ENCODE measurements around the gene DNAI7. TPM values are rescaled to one million over a fixed set of nuclear protein-coding genes. Genes with fewer than 3 reads are reported as not detected.

DNAI7 gene
- total RNA-seq, 1 experiment from 2014 or later: not detected

DNA sequence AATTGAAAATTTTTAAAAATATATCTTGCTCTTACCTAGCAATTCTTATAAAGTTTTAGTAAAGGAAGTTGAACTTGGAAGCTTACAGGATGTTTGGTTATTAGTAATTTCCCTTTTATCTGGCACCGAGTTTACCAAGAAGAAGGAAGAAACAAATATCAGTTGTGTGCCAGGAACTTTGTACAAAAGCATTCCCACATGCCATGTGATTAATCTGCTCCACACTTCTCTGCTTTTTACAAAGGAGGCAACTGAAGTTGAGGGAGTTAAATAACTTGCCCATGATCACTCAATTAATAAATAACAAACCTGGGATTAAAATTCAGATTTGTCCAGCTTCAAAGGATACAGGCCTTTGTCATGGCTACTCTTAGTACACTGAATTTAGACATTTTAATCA lies 123.6 kb downstream of the DNAI7 start:
- Histone ChIP-seq H3K27ac (ENCODE audit: low read length) (no peak overlapping the region), H3K36me3 (ENCODE audit: low read depth, low read length) (no peaks in the 10 kb centered on the region), H3K4me3 (ENCODE audit: low read length) (no peak overlapping the region), H3K27me3 (ENCODE audit: low read length) (peaks cover 6% of the 10 kb centered on the region; the same call in 1 of the 2 replicates), H4K20me1 (ENCODE audit: low read length) (no peaks in the 10 kb centered on the region), H3K9me3 (ENCODE audit: low read length) (no peaks in the 10 kb centered on the region), H3K4me2 (ENCODE audit: low read length) (no peak overlapping the region), H3F3A (ENCODE audit: low read length, unreplicated experiment) (no peaks in the 10 kb centered on the region), H3K79me2 (ENCODE audit: low read length) (no peaks in the 10 kb centered on the region), H2AFZ (ENCODE audit: low read length) (no peak overlapping the region), H3K4me1 (ENCODE audit: insufficient read depth, low read length) (no peaks in the 10 kb centered on the region), H3K9me2 (replicated peaks; ENCODE audit: low read length) (no peaks in the 10 kb centered on the region), H3K9ac (ENCODE audit: low read length) (no peak overlapping the region)
- no TSS peak for BruUV-seq (replicated peaks)
- TF ChIP-seq EZH2 (IDR thresholded peaks at IDR 0.05; ENCODE audit: low read length, unreplicated experiment) (no peak), EZH2phosphoT487 (IDR thresholded peaks at IDR 0.05; ENCODE audit: borderline replicate concordance, low read length) (no peak)
- TF ChIP-seq, protein P1, sequence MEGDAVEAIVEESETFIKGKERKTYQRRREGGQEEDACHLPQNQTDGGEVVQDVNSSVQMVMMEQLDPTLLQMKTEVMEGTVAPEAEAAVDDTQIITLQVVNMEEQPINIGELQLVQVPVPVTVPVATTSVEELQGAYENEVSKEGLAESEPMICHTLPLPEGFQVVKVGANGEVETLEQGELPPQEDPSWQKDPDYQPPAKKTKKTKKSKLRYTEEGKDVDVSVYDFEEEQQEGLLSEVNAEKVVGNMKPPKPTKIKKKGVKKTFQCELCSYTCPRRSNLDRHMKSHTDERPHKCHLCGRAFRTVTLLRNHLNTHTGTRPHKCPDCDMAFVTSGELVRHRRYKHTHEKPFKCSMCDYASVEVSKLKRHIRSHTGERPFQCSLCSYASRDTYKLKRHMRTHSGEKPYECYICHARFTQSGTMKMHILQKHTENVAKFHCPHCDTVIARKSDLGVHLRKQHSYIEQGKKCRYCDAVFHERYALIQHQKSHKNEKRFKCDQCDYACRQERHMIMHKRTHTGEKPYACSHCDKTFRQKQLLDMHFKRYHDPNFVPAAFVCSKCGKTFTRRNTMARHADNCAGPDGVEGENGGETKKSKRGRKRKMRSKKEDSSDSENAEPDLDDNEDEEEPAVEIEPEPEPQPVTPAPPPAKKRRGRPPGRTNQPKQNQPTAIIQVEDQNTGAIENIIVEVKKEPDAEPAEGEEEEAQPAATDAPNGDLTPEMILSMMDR (conservative IDR thresholded peaks at IDR 0.05; ENCODE audit: low read depth, low read length): no peak
- POLR2A ChIA-PET (ENCODE audit: unreplicated experiment): no interaction called here
- ATAC-seq: no peak
- DNase-seq: no peak
- intact Hi-C loops (cut with micrococcal nuclease): no loop called here
- CTCF ChIA-PET: no interaction called here

DNA sequence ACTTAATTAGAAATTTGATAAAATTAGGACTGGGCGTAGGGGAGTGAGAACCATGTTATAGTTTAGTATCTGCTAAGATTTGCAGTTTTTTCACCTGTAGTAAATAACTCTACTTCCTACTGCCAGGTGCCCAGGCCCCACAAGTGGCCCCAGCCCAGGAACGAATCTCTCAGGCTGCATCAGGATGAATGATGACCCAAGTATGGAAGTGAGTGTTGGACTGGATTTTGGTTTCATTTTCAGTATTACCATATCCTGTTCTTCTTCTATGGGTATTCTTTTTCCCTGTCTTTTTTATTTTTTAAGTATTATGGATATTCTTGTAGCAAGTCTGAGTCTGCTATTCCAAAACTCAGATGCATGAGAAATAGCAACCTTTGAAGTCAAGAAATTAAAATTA lies 125.7 kb downstream of the DNAI7 start:
- Histone ChIP-seq H3K27me3 (ENCODE audit: low read length) (peaks cover 19% of the 10 kb centered on the region), H2AFZ (ENCODE audit: low read length) (no peak overlapping the region), H4K20me1 (ENCODE audit: low read length) (no peaks in the 10 kb centered on the region), H3K36me3 (ENCODE audit: low read depth, low read length) (no peaks in the 10 kb centered on the region), H3K4me1 (ENCODE audit: insufficient read depth, low read length) (no peaks in the 10 kb centered on the region), H3F3A (ENCODE audit: low read length, unreplicated experiment) (no peaks in the 10 kb centered on the region), H3K4me2 (ENCODE audit: low read length) (no peak overlapping the region), H3K4me3 (ENCODE audit: low read length) (no peak overlapping the region), H3K9me3 (ENCODE audit: low read length) (no peaks in the 10 kb centered on the region), H3K9me2 (replicated peaks; ENCODE audit: low read length) (no peaks in the 10 kb centered on the region), H3K79me2 (ENCODE audit: low read length) (no peaks in the 10 kb centered on the region), H3K27ac (ENCODE audit: low read length) (no peak overlapping the region), H3K9ac (ENCODE audit: low read length) (no peak overlapping the region)
- no peak for TF ChIP-seq EZH2 (IDR thresholded peaks at IDR 0.05; ENCODE audit: low read length, unreplicated experiment)
- TF ChIP-seq, protein P1 (conservative IDR thresholded peaks at IDR 0.05; ENCODE audit: low read depth, low read length): no peak
- TF ChIP-seq EZH2phosphoT487 (IDR thresholded peaks at IDR 0.05; ENCODE audit: borderline replicate concordance, low read length): no peak
- no peak for ATAC-seq
- intact Hi-C loops (cut with micrococcal nuclease): no loop called here
- ChIA-PET POLR2A (ENCODE audit: unreplicated experiment) (no interaction called here), CTCF (no interaction called here)
- no TSS peak for BruUV-seq (replicated peaks)
- no peak for DNase-seq

DNA sequence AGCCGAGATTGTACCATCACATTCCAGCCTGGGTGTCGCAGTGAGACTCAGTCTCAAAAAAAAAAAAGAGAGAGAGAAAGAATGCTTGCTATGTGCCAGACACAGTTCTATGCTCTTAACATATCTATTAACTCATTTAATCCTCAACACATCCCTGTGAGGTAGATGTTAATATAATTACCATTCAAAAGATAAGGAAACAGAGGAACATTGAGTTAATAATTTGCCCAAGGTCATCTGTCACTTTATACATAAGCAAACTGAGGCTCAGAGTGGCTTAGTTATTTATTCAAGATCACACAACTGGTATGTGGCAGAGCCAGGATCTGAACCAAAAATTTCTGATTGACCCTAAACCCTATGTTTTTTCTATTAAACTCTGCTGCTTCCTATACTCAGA lies 129.9 kb downstream of the DNAI7 start:
- DNase-seq: no peak
- CTCF ChIA-PET: no interaction called here
- intact Hi-C loops (cut with micrococcal nuclease): no loop called here
- TF ChIP-seq, protein P1 (conservative IDR thresholded peaks at IDR 0.05; ENCODE audit: low read depth, low read length): no peak
- TF ChIP-seq EZH2phosphoT487 (IDR thresholded peaks at IDR 0.05; ENCODE audit: borderline replicate concordance, low read length) (no peak), EZH2 (IDR thresholded peaks at IDR 0.05; ENCODE audit: low read length, unreplicated experiment) (no peak)
- H3K9ac ChIP-seq (ENCODE audit: low read length): no peak overlapping the region
- H3K27me3 ChIP-seq (ENCODE audit: low read length): peaks cover 28% of the 10 kb centered on the region
- no peaks in the 10 kb centered on the region for H3F3A ChIP-seq (ENCODE audit: low read length, unreplicated experiment)
- H3K9me3 ChIP-seq (ENCODE audit: low read length): no peaks in the 10 kb centered on the region
- H3K36me3 ChIP-seq (ENCODE audit: low read depth, low read length): no peaks in the 10 kb centered on the region
- no peaks in the 10 kb centered on the region for H3K9me2 ChIP-seq (replicated peaks; ENCODE audit: low read length)
- no peaks in the 10 kb centered on the region for H3K79me2 ChIP-seq (ENCODE audit: low read length)
- H3K27ac ChIP-seq (ENCODE audit: low read length): no peak overlapping the region
- no peak overlapping the region for H2AFZ ChIP-seq (ENCODE audit: low read length)
- no peak overlapping the region for H3K4me2 ChIP-seq (ENCODE audit: low read length)
- H4K20me1 ChIP-seq (ENCODE audit: low read length): no peaks in the 10 kb centered on the region
- POLR2A ChIA-PET (ENCODE audit: unreplicated experiment): no interaction called here
- BruUV-seq (replicated peaks): no TSS peak
- no peaks in the 10 kb centered on the region for H3K4me1 ChIP-seq (ENCODE audit: insufficient read depth, low read length)
- H3K4me3 ChIP-seq (ENCODE audit: low read length): no peak overlapping the region
- ATAC-seq: no peak

Data from PC-3 (cell line).